Uterus (tissue), 4 donors: ENCODE results near the gene PRSS53. TPM values are rescaled to one million over a fixed set of nuclear protein-coding genes. Genes with fewer than 3 reads are reported as not detected.

Experiments used
- DNase-seq, 2 donors: peaks; one replicate each; pipeline ENCODE4 v3.0.0-alpha.2; 2019 to 2020
- H3K27ac ChIP-seq, 2 donors: fragments of 200-600 bp; sonication (generic); 1 replicate in 1 of 2; 2 replicates in 1 of 2; pipeline ENCODE4 v1.5.1; 2016 to 2018
- H3K27me3 ChIP-seq, 2 donors: fragments of 200-600 bp; sonication (generic); one replicate each; pipeline ENCODE4 v1.5.1; 2018 to 2019; ENCODE audit warnings: control low read depth in 1 of 2
- H3K36me3 ChIP-seq, 2 donors: fragments of 200-600 bp; sonication (generic); one replicate each; pipeline ENCODE4 v1.5.1; 2019; ENCODE audit warnings: control low read depth in 1 of 2
- H3K4me1 ChIP-seq, 2 donors: fragments of 200-600 bp; sonication (generic); one replicate each; pipeline ENCODE4 v1.5.1; 2018 to 2019; ENCODE audit warnings: control low read depth in 1 of 2
- H3K4me3 ChIP-seq, 2 donors: fragments of 200-600 bp; sonication (generic); 1 replicate in 1 of 2; 2 replicates in 1 of 2; pipeline ENCODE4 v1.5.1; 2018 to 2019; ENCODE audit warnings: mild to moderate bottlenecking in 1 of 2
- H3K9me3 ChIP-seq, 2 donors: fragments of 200-600 bp; sonication (generic); one replicate each; pipeline ENCODE4 v1.5.1; 2019; ENCODE audit warnings: control low read depth in 1 of 2
- POLR2A ChIP-seq, 2 donors: fragments of 450-650 bp; IDR thresholded peaks; one replicate each; pipeline ENCODE4 v1.6.1; 2016; ENCODE audit warnings: antibody characterized with exemption in 2 of 2, mild to moderate bottlenecking in 1 of 2, moderate library complexity in 1 of 2
- intact Hi-C: fragments of 100-400 bp; cut with DNase I; formaldehyde crosslinking; loops from one replicate; pipeline ENCODE4 v1.15.1; 2023; ENCODE audit warnings: low total_unique reads
- total RNA-seq, 4 donors: library from RNA; depleted of rRNA in 3 of 4; stranded (reverse); fragments of >200 nt in 3 of 4; gene quantifications; one replicate each; pipeline versions ENCODE4 v1.1.0 to v1.2.4, GENCODE V29; 2014 to 2023
- TF ChIP-seq, protein P1 (sequence below), 4 experiments: fragments of 200-600 bp in 2 of 4; fragments of 450-650 bp in 2 of 4; sonication (generic) in 2 of 4; IDR thresholded peaks; one replicate each; pipeline ENCODE4 v1.5.1; 2016 to 2019; ENCODE audit warnings: antibody characterized with exemption in 4 of 4, mild to moderate bottlenecking in 2 of 4, moderate library complexity in 1 of 4
- donor health status: DM: yes; HTN: yes; CAD: no.

PRSS53 gene
- total RNA-seq, 4 donors from 2014 or later, result under 0.01 to 5.5 (median 2.4) TPM; not detected in 1

DNA sequence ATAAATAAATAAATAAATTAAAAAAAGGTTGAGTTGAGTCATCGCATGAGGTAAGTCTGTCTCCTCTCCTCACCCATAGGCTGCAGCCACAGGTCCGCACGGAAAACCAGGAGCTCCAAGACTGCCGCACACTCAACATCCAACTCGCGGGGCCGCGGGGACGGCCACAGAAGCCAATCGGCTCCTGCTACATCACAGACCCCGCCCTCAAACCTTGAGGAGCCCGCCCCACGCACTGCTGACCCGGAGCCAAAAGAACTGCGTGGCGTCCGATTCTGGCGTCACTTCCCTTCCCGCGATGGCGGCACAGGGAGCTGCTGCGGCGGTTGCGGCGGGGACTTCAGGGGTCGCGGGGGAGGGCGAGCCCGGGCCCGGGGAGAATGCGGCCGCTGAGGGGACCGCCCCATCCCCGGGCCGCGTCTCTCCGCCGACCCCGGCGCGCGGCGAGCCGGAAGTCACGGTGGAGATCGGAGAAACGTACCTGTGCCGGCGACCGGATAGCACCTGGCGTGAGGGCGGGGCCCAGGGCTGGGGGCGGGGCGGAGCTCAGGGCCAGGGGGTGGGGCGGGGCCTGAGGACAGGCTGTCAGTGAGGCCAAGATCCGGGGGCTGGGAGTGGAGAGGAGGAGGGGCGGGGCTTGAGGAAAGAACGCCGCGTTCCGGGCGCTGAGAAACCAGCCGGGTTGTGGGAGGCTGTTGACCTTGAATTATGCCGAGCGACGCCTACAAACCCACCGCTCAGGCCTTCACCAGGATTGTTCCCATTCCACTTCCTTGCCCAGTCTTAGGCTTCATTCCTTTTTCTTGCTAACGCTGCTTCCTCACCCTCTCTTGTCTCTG, 28.9 kb upstream of the PRSS53 start, which contains the start of gene KAT8:
Gene KAT8, plus strand, starts transcription at position 281 of the 839 bp plus-strand sequence. Its CDS starts 18 bp downstream, at position 299.
- peaks cover 0 to 4% of the 10 kb centered on the region in 2 donors for H3K4me1 ChIP-seq
- intact Hi-C loops, result no loop called here
- H3K27ac ChIP-seq, result peak within 1 kb of the TSS; percentile 95 to 98
- H3K27me3 ChIP-seq, result no peaks in the 10 kb centered on the region
- DNase-seq, result peak; percentile 99
- H3K4me3 ChIP-seq, result peak within 1 kb of the TSS; percentile 70 to 75
- no peaks in the 10 kb centered on the region for H3K9me3 ChIP-seq
- TF ChIP-seq, protein P1, sequence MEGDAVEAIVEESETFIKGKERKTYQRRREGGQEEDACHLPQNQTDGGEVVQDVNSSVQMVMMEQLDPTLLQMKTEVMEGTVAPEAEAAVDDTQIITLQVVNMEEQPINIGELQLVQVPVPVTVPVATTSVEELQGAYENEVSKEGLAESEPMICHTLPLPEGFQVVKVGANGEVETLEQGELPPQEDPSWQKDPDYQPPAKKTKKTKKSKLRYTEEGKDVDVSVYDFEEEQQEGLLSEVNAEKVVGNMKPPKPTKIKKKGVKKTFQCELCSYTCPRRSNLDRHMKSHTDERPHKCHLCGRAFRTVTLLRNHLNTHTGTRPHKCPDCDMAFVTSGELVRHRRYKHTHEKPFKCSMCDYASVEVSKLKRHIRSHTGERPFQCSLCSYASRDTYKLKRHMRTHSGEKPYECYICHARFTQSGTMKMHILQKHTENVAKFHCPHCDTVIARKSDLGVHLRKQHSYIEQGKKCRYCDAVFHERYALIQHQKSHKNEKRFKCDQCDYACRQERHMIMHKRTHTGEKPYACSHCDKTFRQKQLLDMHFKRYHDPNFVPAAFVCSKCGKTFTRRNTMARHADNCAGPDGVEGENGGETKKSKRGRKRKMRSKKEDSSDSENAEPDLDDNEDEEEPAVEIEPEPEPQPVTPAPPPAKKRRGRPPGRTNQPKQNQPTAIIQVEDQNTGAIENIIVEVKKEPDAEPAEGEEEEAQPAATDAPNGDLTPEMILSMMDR (IDR thresholded peaks at IDR 0.05), result peak in 1 of 4 experiments; percentile 10
- TF ChIP-seq POLR2A (IDR thresholded peaks at IDR 0.05), result peak; percentile 58 to 93
- no peaks in the 10 kb centered on the region for H3K36me3 ChIP-seq

DNA sequence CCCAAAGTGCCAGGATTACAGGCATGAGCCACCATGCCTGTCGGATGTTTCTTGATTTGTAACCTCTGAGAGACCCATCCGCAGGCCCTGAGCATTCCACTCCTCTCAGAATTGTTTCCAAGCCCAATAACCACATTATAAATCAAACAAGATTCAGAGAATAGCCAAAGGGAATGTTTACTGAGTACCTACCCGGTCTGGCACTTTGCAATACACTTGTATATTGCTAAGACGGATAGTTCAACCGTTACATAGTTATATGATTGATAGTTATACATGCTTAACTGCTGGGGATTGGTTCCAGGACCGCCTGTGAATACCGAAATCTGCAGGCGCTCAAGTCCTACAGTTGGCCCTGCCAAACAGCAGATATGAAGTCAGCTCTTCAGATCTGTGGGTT, 25.7 kb upstream of the PRSS53 start:
- H3K4me3 ChIP-seq, result no peak overlapping the region
- no peaks in the 10 kb centered on the region for H3K36me3 ChIP-seq
- TF ChIP-seq POLR2A (IDR thresholded peaks at IDR 0.05), result no peak
- TF ChIP-seq, protein P1 (IDR thresholded peaks at IDR 0.05), result no peak
- no peak for DNase-seq
- intact Hi-C loops, result no loop called here
- no peak overlapping the region for H3K27ac ChIP-seq
- no peaks in the 10 kb centered on the region for H3K27me3 ChIP-seq
- H3K4me1 ChIP-seq, result peaks cover 0 to 4% of the 10 kb centered on the region in 2 donors
- no peaks in the 10 kb centered on the region for H3K9me3 ChIP-seq

DNA sequence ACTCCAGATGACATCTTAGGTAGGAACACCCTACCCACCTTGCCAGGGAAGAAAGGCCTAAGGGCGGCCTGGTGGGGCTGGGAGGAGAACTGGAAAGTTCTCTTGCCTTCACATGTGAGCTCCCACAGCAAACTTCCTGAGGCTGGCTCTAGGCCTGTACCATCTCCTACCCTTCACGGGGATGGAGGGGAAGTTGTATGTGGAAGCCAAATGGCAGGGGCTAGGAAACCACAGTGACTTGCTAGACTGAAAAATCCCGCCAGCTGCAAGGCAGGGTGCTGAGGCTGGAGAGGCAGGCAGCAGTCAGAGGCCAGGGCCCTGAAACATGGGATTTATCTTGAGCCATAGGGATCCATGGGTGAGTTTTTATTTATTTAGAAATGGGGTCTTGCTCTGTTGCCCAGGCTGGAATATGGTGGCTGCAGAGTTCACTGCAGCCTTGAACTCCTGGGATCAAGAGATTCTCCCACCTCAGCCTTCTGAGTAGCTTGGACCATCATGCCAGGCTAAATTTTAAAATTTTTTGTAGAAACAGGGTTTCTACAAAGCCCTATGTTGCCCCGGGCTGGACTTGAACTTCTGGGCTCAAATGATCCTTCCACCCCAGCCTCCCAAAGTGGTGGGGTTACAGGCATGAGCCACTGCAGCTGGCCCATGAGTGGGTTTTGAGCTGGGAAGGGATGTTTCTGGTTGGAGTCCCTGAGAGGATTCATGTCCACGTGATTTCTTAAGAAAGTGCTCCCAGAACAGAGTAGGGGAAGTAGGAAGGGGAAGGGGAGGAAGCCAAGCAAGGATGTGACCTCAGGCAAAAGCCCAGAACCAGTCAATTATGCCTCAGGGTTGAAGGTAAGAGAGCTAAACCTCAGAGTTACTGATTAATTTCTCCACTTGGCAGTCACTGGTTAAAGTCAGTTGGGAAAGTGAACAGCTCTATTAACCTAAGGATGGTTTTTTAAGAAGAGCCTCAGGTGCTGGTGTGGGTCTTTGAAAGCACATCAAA, 24.7 kb upstream of the PRSS53 start:
- H3K4me3 ChIP-seq, result no peak overlapping the region
- no peaks in the 10 kb centered on the region for H3K36me3 ChIP-seq
- no peaks in the 10 kb centered on the region for H3K9me3 ChIP-seq
- H3K4me1 ChIP-seq, result peaks cover 0 to 10% of the 10 kb centered on the region in 2 donors
- TF ChIP-seq, protein P1 (IDR thresholded peaks at IDR 0.05), result no peak
- no peak for TF ChIP-seq POLR2A (IDR thresholded peaks at IDR 0.05)
- intact Hi-C loops, result no loop called here
- no peak for DNase-seq
- H3K27ac ChIP-seq, result no peak overlapping the region
- no peaks in the 10 kb centered on the region for H3K27me3 ChIP-seq

DNA sequence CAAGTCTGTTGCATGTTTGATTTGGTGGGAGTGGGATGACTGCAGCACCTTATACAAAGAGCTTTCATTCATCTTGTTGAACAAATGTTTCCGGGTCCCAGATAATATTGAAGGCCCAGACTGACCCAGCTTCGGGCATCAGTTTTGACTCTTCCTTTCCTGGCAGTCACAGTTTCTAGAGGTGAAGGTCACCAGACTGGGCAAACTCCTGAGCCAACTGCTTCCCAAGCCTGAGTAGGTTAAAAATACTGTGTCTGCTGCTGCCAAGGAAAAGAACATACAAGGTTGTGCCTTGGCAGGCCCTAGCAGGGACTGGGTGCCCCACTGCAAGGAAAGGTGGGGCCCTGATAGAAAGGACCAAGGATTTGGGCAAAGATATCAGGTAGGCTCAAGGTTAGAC, 24.0 kb upstream of the PRSS53 start:
- TF ChIP-seq, protein P1 (IDR thresholded peaks at IDR 0.05), result no peak
- no peak for TF ChIP-seq POLR2A (IDR thresholded peaks at IDR 0.05)
- H3K4me1 ChIP-seq, result peaks cover 0 to 10% of the 10 kb centered on the region in 2 donors
- no peak overlapping the region for H3K4me3 ChIP-seq
- H3K9me3 ChIP-seq, result no peaks in the 10 kb centered on the region
- intact Hi-C loops, result no loop called here
- H3K36me3 ChIP-seq, result no peaks in the 10 kb centered on the region
- no peaks in the 10 kb centered on the region for H3K27me3 ChIP-seq
- no peak for DNase-seq
- H3K27ac ChIP-seq, result no peak overlapping the region
